ENCODE measurements around the gene CCDC70.

The CCDC70 gene

GRCh38 chr13:51861723-51862300 lies at the start of gene CCDC70:
Gene CCDC70, plus strand, starts transcription at chr13:51861969. Its CDS starts 3,443 bp downstream, at chr13:51865412.
- H3K4me3 ChIP-seq, result no peak within 1 kb of the TSS
- H3K27me3 ChIP-seq, result no peaks in the 10 kb centered on the region
- H3K27ac ChIP-seq, result no peak within 1 kb of the TSS
- no peak for DNase-seq
- no peaks in the 10 kb centered on the region for H3K36me3 ChIP-seq
- no peak for TF ChIP-seq CTCF (IDR thresholded peaks at IDR 0.05)
- H3K9me3 ChIP-seq, result no peaks in the 10 kb centered on the region
- intact Hi-C loops (cut with DNase I; ENCODE audit: low total_unique reads), result no loop called here
- H3K4me1 ChIP-seq, result peaks cover 0 to 5% (median 0%) of the 10 kb centered on the region in 4 donors

GRCh38 chr13:51814071-51814470 lies 47.7 kb upstream of the CCDC70 start:
- no peaks in the 10 kb centered on the region for H3K36me3 ChIP-seq
- no peak overlapping the region for H3K4me3 ChIP-seq
- peaks cover 0 to 15% (median 7%) of the 10 kb centered on the region in 4 donors for H3K4me1 ChIP-seq
- H3K27ac ChIP-seq, result no peak overlapping the region
- no peak for DNase-seq
- no peaks in the 10 kb centered on the region for H3K27me3 ChIP-seq
- intact Hi-C loops (cut with DNase I; ENCODE audit: low total_unique reads), result no loop called here
- H3K9me3 ChIP-seq, result no peaks in the 10 kb centered on the region
- TF ChIP-seq CTCF (IDR thresholded peaks at IDR 0.05), result no peak

GRCh38 chr13:51814825-51815650 lies 46.7 kb upstream of the CCDC70 start:
- no peaks in the 10 kb centered on the region for H3K9me3 ChIP-seq
- peak overlapping the region in 1 of 2 donors; percentile 29 for H3K4me3 ChIP-seq
- peaks cover 0 to 22% (median 12%) of the 10 kb centered on the region in 4 donors for H3K4me1 ChIP-seq
- H3K36me3 ChIP-seq, result no peaks in the 10 kb centered on the region
- intact Hi-C loops (cut with DNase I; ENCODE audit: low total_unique reads), result loop anchor here (5.0 kb wide), 1 partner anchor 312 kb away; the partner anchor contains the start of gene NEK5
- peak in 1 of 2 donors; percentile 41 for DNase-seq
- no peak overlapping the region for H3K27ac ChIP-seq
- peak; percentile 73 to 76 for TF ChIP-seq CTCF (IDR thresholded peaks at IDR 0.05)
- H3K27me3 ChIP-seq, result no peaks in the 10 kb centered on the region

GRCh38 chr13:51815848-51816247 lies 45.9 kb upstream of the CCDC70 start:
- peaks cover 0 to 22% (median 12%) of the 10 kb centered on the region in 4 donors for H3K4me1 ChIP-seq
- intact Hi-C loops (cut with DNase I; ENCODE audit: low total_unique reads), result loop anchor here (5.0 kb wide), 1 partner anchor 311 kb away; the partner anchor contains the start of gene NEK5
- H3K27ac ChIP-seq, result no peak overlapping the region
- H3K27me3 ChIP-seq, result no peaks in the 10 kb centered on the region
- no peak for TF ChIP-seq CTCF (IDR thresholded peaks at IDR 0.05)
- no peak for DNase-seq
- H3K9me3 ChIP-seq, result no peaks in the 10 kb centered on the region
- H3K4me3 ChIP-seq, result no peak overlapping the region
- no peaks in the 10 kb centered on the region for H3K36me3 ChIP-seq

- Histone ChIP-seq H3K27ac (no peak overlapping the region), H3K36me3 (no peaks in the 10 kb centered on the region), H3K27me3 (no peaks in the 10 kb centered on the region), H3K4me1 (peaks cover 0 to 22% (median 12%) of the 10 kb centered on the region in 4 donors), H3K9me3 (no peaks in the 10 kb centered on the region), H3K4me3 (no peak overlapping the region)
- DNase-seq, result no peak
- intact Hi-C loops (cut with DNase I; ENCODE audit: low total_unique reads), result loop anchor here (5.0 kb wide), 1 partner anchor 311 kb away; the partner anchor contains the start of gene NEK5
- TF ChIP-seq CTCF (IDR thresholded peaks at IDR 0.05), result no peak
These were observed 45.0 kb upstream of the CCDC70 start for GRCh38 chr13:51816604-51817249.

Data from tibial artery (tissue), 4 donors.